Glutamatergic neuron (in vitro differentiated cells): ENCODE data around the gene ABCG2. TPM values are rescaled to one million over a fixed set of nuclear protein-coding genes. Genes with fewer than 3 reads are reported as not detected.
"Not testable (repeated sequence)": the region's sequence is repeated elsewhere in the genome, so short reads cannot be mapped to it uniquely, and the experiment has no call there.

ENCODE experiments used
- DNase-seq: peaks from one replicate; pipeline ENCODE4 v3.0.0; 2022
- H3K27ac Mint-ChIP-seq: one replicate; pipeline ENCODE4 v1.8.0; 2020; ENCODE audit warnings: mild to moderate bottlenecking, mixed read lengths, inconsistent platforms; ENCODE audit not compliant: unreplicated experiment
- H3K27me3 Mint-ChIP-seq: one replicate; pipeline ENCODE4 v1.8.0; 2020; ENCODE audit warnings: mild to moderate bottlenecking, moderate library complexity, mixed read lengths, inconsistent platforms; ENCODE audit not compliant: unreplicated experiment
- H3K36me3 Mint-ChIP-seq: one replicate; pipeline ENCODE4 v1.8.0; 2020; ENCODE audit warnings: mild to moderate bottlenecking, mixed read lengths, inconsistent platforms; ENCODE audit not compliant: unreplicated experiment
- H3K4me1 Mint-ChIP-seq: one replicate; pipeline ENCODE4 v1.8.0; 2020; ENCODE audit warnings: mild to moderate bottlenecking, low read depth, mixed read lengths, inconsistent platforms; ENCODE audit not compliant: unreplicated experiment
- H3K4me3 Mint-ChIP-seq: one replicate; pipeline ENCODE4 v1.8.0; 2020; ENCODE audit warnings: mild to moderate bottlenecking, mixed read lengths, inconsistent platforms; ENCODE audit not compliant: unreplicated experiment
- H3K9me3 Mint-ChIP-seq: one replicate; pipeline ENCODE4 v1.8.0; 2020; ENCODE audit warnings: mild to moderate bottlenecking, moderate library complexity, mixed read lengths, inconsistent platforms; ENCODE audit not compliant: unreplicated experiment
- CTCF ChIP-seq: fragments of 200-600 bp; sonication (generic); IDR thresholded peaks from one replicate; pipeline ENCODE4 v1.5.0; 2021; ENCODE audit not compliant: partially characterized antibody, unreplicated experiment
- total RNA-seq: library from RNA; stranded (reverse); fragmentation: NEBNext Ultra II Directional; extraction: Animal tissue kit (Norgen Biotek cat#: 25700); gene quantifications from one replicate; pipeline ENCODE4 v1.2.1, GENCODE V29; 2021; ENCODE audit not compliant: unreplicated experiment

Gene ABCG2
- total RNA-seq, 1 donor from 2014 or later = not detected

DNA sequence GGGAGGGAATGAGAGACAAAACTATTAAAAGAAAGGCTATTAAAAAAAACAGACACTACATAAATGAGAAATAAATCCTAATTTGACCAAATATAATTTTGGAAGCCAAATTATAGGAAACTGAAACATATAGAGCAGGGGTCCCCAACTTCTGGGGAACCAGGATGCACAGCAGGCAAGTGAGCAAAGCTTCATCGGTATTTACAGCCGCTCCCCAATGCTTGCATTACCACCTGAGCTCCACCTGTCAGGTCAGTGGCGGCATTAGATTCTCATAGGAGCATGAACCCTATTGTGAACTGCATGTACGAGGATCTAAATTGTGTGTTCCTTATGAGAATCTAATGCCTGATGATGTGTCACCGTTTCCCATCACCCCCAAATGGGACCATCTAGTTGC, 28.4 kb downstream of the ABCG2 start:
- H3K27ac Mint-ChIP-seq = no peak overlapping the region
- H3K4me1 Mint-ChIP-seq = no peaks in the 10 kb centered on the region
- DNase-seq = no peak
- no peaks in the 10 kb centered on the region for H3K9me3 Mint-ChIP-seq
- no peaks in the 10 kb centered on the region for H3K36me3 Mint-ChIP-seq
- no peak overlapping the region for H3K4me3 Mint-ChIP-seq
- TF ChIP-seq CTCF = no peak
- peaks cover 2% of the 10 kb centered on the region for H3K27me3 Mint-ChIP-seq

- Mint-ChIP-seq H3K9me3 (peaks cover 16% of the 10 kb centered on the region), H3K36me3 (peaks cover 39% of the 10 kb centered on the region)
- H3K27ac Mint-ChIP-seq, H3K4me1 Mint-ChIP-seq, H3K4me3 Mint-ChIP-seq, H3K27me3 Mint-ChIP-seq, DNase-seq: not testable (repeated sequence)
These were observed 36.2 kb downstream of the ABCG2 start for GRCh38 chr4:88122260-88122659.

DNA sequence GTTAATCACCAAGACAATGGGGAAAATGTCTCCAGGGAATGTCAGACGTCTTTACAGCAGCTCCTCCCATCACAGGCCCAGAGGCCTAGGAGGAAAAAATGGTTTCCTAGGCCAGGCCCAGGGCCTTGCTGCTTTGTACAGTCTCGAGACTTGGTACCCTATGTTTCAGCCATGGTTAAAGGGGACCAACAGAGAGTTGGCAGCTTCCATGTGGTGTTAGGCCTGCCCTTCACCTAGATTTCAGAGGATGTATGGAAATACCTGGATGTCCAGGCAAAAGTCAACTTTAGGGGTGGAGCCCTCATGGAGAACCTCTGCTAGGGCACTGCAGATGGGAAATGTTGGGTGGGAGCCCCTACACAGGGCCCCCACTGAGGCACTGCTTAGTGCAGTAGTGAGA, 38.5 kb downstream of the ABCG2 start:
- Mint-ChIP-seq H3K9me3 (peaks cover 17% of the 10 kb centered on the region), H3K4me1 (no peaks in the 10 kb centered on the region), H3K36me3 (peaks cover 39% of the 10 kb centered on the region), H3K27me3 (no peaks in the 10 kb centered on the region), H3K4me3 (no peak overlapping the region), H3K27ac (no peak overlapping the region)
- TF ChIP-seq CTCF = no peak
- no peak for DNase-seq

DNA sequence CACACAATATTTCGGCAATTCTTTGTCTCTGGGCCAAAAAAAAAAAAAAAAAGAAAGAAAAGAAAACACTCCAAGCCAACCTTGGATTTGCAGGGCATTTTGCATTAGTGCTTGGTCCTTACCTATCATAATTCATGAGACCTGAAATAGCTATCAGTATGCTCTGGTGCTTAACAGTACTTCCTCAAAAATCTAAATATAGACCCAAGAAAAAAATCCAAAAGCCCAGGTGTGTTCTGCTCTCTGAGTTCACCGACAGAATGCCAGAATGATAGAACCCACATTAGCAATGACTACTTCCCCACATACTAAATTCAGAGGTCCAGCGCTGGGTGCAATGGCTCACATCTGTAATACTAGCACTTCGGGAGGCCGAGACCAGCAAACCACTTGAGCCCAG, 42.9 kb downstream of the ABCG2 start:
- no peak overlapping the region for H3K27ac Mint-ChIP-seq
- H3K4me3 Mint-ChIP-seq = no peak overlapping the region
- peaks cover 2% of the 10 kb centered on the region for H3K27me3 Mint-ChIP-seq
- no peaks in the 10 kb centered on the region for H3K4me1 Mint-ChIP-seq
- no peak for DNase-seq
- TF ChIP-seq CTCF = no peak
- H3K9me3 Mint-ChIP-seq = peaks cover 8% of the 10 kb centered on the region
- peaks cover 17% of the 10 kb centered on the region for H3K36me3 Mint-ChIP-seq

- DNase-seq = no peak
- Mint-ChIP-seq H3K4me1 (no peaks in the 10 kb centered on the region), H3K27me3 (peaks cover 2% of the 10 kb centered on the region), H3K36me3 (no peaks in the 10 kb centered on the region), H3K9me3 (peaks cover 4% of the 10 kb centered on the region), H3K27ac (no peak overlapping the region), H3K4me3 (no peak overlapping the region)
- TF ChIP-seq CTCF = no peak
These were observed 45.6 kb downstream of the ABCG2 start for GRCh38 chr4:88112856-88113255.

DNA sequence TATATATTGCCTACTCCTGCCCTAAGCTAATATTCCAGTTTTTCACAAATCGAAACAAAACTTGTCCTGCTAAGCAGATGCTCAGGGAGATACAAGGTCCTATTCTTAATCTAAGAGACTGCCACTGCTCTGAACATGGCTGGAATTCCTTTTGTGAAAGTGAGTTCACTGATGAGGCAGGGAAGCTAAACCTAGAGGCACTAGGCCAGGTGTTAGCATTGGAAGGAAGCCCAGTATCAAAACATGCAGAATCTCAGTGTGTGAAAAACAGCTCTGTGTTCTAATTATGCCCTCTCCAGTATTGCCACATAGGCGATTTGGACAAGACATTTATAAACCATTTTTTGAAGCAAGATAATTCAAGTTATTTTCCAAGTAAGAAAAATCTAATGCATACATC, 47.6 kb downstream of the ABCG2 start:
- no peaks in the 10 kb centered on the region for H3K4me1 Mint-ChIP-seq
- DNase-seq = no peak
- H3K27me3 Mint-ChIP-seq = peaks cover 4% of the 10 kb centered on the region
- H3K27ac Mint-ChIP-seq = no peak overlapping the region
- H3K9me3 Mint-ChIP-seq = no peaks in the 10 kb centered on the region
- no peaks in the 10 kb centered on the region for H3K36me3 Mint-ChIP-seq
- TF ChIP-seq CTCF = no peak
- H3K4me3 Mint-ChIP-seq = no peak overlapping the region
